Activated CD8-positive, alpha-beta memory T cell treated with anti-CD3 and anti-CD28 coated beads, Interleukin-2, amount 50 U/mL, for 1 hour (primary cell): Measurements from ENCODE around the gene EHD4.
A peak's percentile ranks its signal among the peaks of the same experiment; 100 is the strongest.

Source experiments
- DNase-seq: peaks from one replicate; pipeline ENCODE4 v3.0.0-alpha.2; 2020; ENCODE audit errors: extremely low read depth

Gene EHD4

GRCh38 chr15:41980654-41981323 lies 8.4 kb upstream of the EHD4 start:
- no peak for DNase-seq

DNA sequence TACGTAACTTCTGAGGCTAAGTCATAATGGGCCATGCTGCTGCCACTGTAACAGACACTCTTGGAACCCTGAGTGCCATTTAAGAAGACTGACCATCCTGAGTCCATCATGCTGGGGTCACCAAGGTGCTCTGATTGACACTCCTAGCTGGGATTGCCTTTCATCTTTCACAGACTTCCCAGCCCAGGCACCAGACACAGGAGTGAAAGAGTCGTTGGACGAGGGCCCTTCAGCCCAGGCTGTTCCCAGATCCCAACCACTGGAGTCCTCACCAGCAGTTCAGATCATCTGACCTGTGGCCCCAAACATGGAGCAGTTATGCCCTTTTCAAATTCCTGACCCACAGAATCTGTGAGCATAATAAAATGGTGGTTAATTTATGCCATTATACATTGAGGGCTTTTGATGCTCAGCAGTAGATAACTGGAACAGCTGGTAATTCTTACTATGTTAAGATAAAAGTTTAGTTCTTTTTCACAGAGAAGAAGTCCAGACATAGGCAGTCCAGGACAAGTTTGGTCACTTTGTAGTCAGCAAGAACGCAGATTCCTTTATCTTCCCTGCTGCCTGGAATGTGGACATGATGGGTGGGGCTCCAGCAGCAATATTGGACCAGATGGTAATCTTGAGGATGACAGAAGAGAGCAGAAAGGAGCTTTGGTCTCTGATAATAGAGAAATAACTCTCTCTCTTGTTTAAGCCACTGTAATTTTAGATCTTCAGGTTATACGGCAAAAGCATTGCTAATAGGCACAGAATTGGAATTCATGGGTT lies 7.3 kb upstream of the EHD4 start:
- DNase-seq, result no peak

DNA sequence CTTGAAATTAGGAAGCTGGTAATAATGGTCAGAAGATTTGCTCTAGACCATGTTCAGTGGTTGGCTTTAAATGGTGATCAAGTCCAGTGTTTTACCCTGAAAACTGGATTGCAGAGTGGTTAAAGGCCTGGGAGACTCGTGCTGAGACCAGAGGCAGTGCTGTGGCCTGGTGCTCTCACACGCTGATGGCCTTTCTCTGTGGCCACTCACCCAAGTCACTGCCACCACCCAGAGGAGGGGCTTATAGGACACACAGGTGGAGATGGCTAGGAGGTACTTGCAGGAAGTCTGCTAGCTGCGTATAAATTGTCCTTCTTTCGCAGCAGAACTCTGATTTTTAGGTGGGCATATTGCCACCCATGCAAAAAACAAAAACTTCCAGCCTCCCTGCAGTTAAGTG lies 6.2 kb upstream of the EHD4 start:
- DNase-seq, result no peak

GRCh38 chr15:41977757-41978383 lies 5.5 kb upstream of the EHD4 start:
- DNase-seq, result no peak

- no peak for DNase-seq
Measured at GRCh38 chr15:41975669-41976068, 3.3 kb upstream of the EHD4 start.

DNA sequence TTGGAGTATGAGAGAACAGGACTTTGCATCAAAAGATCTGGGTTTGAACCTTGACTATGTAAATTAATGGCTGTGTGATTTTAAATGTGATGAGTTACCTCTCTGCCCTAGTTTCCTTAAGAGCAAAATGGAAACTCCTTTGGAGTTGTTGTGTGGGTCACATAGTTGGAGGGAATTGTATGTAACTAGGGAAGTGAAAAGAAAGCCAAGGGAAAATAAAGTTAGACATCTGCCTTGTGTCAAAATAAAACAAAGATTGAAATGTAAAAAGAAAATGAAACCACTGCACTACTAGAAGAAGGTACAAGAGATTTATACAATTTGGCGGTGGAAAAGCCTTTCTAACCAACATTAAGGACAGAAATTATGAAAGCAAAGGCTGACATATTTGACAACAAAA lies 1.7 kb upstream of the EHD4 start:
- no peak for DNase-seq

DNA sequence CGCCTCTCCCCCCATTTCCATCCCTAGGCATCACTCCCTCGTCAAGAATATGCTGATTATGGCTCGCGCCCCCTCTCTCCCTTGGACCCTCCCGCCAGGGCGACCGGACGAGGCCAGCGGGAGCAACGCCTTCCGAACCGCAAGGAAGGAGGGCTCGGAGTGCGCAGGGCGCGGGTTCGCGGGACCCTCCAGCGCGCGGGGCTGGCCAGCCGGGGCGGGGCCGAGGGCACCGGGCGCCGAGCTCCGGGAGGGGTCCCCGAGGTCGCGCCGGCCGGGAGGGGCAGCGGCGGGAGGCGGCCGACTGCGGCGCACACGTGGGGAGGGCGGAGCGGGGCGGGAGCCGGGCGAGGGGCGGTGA lies 483 bp downstream of the EHD4 start:
- no peak for DNase-seq

- peak; percentile 49 for DNase-seq
Measured at GRCh38 chr15:41971089-41971894, 1.1 kb downstream of the EHD4 start.

DNA sequence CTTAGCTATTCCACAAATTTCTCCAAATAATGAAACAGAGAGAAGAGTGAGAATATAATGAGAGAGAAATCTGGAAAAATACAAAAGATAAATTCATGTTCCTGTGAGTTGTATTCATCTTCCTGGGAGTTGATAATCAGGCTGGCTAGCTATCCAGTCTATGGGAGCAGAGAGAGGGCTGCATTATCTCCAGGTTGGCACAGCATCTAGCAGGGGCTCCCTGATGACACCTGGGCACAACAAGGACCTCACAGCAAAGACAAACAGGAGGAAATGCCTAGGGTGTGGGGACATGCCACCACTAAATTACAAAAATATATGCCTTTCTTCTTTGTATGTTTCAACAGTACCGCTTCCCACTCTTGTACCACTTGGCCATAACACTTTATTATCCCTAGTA lies 1.9 kb downstream of the EHD4 start:
- no peak for DNase-seq

GRCh38 chr15:41969851-41970431 lies 2.4 kb downstream of the EHD4 start:
- no peak for DNase-seq

DNA sequence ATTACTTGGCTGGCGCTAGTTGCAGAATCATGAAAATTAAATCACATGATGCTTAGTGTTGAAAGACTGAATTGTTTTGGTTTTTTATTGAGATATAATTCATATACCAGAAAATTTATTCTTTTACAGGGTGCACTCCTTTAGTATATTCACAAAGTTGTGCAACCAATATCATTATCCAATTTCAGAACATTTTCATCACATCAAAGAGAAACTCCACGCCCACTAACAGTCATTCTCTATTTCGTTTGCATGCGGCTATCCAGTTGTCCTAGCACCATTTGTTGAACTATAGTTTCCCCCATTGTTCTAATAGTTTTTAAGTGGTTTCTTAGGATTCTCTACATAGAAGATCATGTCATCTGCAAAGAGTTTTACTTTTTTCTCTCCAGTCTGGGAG lies 3.7 kb downstream of the EHD4 start:
- no peak for DNase-seq

DNA sequence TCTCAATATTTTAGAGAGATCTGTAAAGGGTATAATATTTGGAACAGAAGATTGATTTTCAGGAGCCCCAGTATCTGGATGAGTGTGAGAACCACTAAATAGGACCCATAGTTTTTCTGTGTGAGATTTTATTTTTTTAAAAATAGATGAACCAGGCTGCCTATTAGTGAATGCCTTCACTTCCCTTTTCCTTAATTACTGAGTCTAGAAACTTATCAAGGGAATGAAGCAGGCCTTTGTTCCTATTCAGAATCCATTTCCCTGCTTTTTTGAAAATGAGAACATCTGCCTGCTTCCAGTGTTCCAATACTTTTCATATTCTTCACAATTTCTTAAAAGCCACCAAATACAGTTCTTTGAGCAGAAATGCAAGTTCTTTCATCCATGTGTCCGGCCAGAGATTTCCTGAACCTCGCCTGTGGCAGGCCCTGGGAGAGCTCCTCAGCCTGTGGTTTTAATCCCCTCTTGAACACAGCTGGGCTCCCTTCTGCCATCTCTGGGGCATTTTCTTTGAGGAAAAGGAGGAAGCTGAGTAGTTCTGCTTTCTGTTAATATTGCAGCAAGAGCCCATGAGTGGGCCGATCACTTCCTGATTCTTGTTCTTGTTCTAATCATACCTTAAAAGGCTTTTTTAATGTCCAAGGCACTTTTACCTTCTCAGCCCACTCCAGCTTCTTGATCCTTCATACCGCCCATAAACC lies 4.7 kb downstream of the EHD4 start:
- no peak for DNase-seq

DNA sequence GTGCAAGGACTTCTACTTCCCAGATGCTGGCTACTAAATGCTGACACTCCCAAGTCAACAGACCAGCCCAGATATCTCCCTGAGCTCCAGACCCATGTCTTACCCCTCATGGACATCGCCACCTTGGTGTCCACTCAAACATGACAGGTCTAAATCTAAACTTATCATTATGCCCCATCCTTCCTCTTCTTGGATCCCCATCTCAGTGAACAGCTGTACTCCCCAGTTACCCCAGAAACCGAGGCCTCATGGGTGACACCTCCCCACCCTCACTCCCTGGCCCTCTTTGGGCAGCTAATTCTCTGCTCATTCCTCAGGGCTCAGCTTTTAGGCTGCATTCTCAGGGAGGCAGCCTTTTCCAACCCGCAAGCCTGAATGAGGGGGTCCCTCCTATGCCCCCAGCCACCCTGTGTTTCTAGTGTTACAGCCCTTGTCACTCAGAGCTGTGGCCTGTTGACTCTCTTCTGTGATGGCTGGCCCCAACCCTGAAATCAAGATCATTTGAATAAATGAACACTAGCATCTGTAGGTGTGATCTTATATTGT lies 5.4 kb downstream of the EHD4 start:
- DNase-seq, result no peak

DNA sequence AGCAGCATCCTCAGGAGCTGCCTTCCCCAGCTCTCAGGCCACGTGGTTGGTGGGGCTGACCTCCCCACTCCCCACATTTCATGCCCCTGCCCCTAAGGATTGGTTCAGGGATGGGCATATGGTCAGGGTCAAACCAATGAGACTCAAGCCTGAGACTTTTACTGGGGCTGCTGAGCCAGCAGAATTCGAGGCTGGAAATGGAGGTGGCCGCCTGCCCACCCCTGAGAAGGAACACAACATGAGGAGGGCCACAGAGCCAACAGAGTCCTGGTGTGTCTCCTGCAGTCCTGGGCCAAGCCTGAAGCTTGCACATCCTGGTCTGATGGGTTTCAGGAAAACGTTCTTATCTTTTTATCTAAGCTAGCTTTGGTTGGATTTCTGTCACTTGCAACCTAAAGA lies 5.9 kb downstream of the EHD4 start:
- DNase-seq, result no peak

GRCh38 chr15:41965441-41966413 lies 6.6 kb downstream of the EHD4 start:
- no peak for DNase-seq

- DNase-seq, result no peak
Measured at GRCh38 chr15:41961595-41962202, 10.7 kb downstream of the EHD4 start.

DNA sequence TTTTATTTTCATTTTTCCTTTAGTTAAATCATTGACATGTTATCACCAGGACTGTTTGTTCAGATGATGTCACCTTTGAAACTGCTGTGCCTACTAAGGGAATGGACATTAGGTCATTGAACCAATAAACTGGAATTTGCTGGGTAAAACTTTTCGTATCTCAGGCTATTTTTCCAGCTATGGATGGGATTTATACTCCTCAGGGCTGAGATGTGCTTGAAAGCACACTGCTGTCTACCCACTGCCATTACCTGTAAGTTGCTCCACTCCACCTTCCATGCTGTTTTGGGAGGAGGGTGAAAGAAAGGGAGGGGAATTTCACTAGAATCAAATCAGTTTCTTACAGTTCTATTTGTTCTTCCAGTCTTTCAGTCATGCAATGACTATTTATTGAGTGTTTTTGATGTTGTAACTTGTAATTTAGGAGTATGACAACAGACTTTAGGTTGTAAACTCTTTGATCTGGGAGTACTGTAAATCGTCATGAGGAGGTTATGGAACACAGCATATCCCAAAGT lies 11.3 kb downstream of the EHD4 start:
- DNase-seq, result no peak

DNA sequence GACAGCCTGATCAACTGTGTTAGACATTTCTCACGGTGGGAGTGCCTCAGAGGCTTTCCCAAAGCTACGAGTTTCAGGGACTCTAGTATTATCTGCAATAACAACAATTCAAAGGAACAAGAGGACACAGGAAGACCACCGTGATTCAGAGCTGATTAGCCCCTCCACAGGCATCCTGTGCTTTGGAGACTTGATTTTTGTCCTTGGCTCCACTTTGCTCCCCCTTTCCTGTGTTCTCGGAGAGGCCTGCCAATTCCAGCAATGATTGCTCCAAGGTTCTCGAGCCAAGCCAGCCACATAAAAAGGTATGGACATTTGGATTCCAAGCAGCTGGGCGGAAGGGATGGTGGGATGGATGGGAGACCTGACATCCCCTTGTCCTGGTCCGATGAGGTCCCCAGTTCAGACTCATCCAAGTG lies 14.3 kb downstream of the EHD4 start:
- DNase-seq, result no peak
